Measurements from ENCODE around the gene LRRFIP1.

The LRRFIP1 gene

GRCh38 chr2:237797253-237797652, 169.9 kb downstream of the LRRFIP1 start:
- no peak overlapping the region for H3K4me3 Mint-ChIP-seq
- CTCF ChIA-PET, result no interaction called here
- H3K4me1 Mint-ChIP-seq, result no peaks in the 10 kb centered on the region
- peaks cover 7% of the 10 kb centered on the region for H3K9me3 Mint-ChIP-seq
- peaks cover 8% of the 10 kb centered on the region for H3K36me3 Mint-ChIP-seq
- H3K27ac Mint-ChIP-seq, result no peak overlapping the region
- H3K27me3 Mint-ChIP-seq, result no peaks in the 10 kb centered on the region
- DNase-seq, result no peak

- Mint-ChIP-seq H3K4me1 (no peaks in the 10 kb centered on the region), H3K9me3 (peaks cover 7% of the 10 kb centered on the region), H3K27me3 (no peaks in the 10 kb centered on the region), H3K36me3 (peaks cover 8% of the 10 kb centered on the region), H3K27ac (no peak within 1 kb of the TSS), H3K4me3 (no peak within 1 kb of the TSS)
- DNase-seq, result no peak
- CTCF ChIA-PET, result no interaction called here
Measured at GRCh38 chr2:237798236-237799059, 171.1 kb downstream of the LRRFIP1 start, which contains the start of gene RBM44. Gene RBM44 (plus strand): TSS chr2:237798779. CDS start chr2:237813610, 14,831 bp downstream.

DNA sequence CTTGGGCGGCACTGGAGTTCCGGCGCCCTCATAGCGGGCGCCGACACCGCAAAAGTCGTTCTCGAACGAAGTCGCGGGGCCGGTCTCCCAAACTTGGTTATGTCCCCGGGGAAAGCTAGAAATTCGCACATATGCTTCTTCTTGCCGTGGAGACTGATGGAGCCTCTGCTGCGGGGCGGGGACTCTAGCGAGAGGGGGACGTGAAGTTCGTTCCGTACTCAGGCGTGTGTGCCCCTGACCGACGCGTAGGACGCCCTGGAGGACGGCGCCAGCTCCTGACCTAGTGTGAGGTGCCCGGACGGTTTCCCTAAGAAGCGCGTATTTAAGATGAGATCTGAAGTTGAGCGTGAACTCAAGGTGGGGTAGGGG, 171.7 kb downstream of the LRRFIP1 start:
- H3K27ac Mint-ChIP-seq, result no peak overlapping the region
- H3K4me3 Mint-ChIP-seq, result no peak overlapping the region
- peaks cover 7% of the 10 kb centered on the region for H3K9me3 Mint-ChIP-seq
- no peaks in the 10 kb centered on the region for H3K4me1 Mint-ChIP-seq
- CTCF ChIA-PET, result no interaction called here
- peaks cover 8% of the 10 kb centered on the region for H3K36me3 Mint-ChIP-seq
- DNase-seq, result no peak
- H3K27me3 Mint-ChIP-seq, result no peaks in the 10 kb centered on the region

GRCh38 chr2:237801466-237801865, 174.1 kb downstream of the LRRFIP1 start:
- Mint-ChIP-seq H3K27ac (no peak overlapping the region), H3K4me3 (no peak overlapping the region), H3K4me1 (no peaks in the 10 kb centered on the region), H3K36me3 (peaks cover 8% of the 10 kb centered on the region), H3K9me3 (peaks cover 7% of the 10 kb centered on the region), H3K27me3 (no peaks in the 10 kb centered on the region)
- CTCF ChIA-PET, result no interaction called here
- no peak for DNase-seq

DNA sequence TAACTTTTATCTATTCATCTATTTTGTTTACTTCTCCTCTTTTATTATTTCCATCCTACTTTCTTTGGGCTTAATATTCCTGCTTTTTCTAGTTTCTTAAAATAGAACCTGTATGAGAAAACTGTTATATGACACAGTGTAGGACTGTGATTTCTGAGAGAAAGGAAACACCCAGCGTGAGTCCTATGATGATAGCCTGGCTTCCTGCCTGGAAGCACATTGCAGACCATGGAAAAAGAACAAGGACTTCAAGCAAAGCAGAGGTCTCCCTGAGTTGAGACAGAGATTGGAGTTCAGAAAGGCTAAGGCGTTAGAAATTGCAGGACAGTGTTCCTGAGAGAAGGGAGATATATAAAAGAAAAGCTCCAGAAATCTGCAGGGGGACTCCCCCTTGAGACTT, 178.9 kb downstream of the LRRFIP1 start:
- Mint-ChIP-seq H3K4me1 (no peaks in the 10 kb centered on the region), H3K36me3 (no peaks in the 10 kb centered on the region), H3K27ac (no peak overlapping the region), H3K9me3 (no peaks in the 10 kb centered on the region), H3K4me3 (no peak overlapping the region), H3K27me3 (peaks cover 19% of the 10 kb centered on the region)
- DNase-seq, result no peak
- CTCF ChIA-PET, result no interaction called here

GRCh38 chr2:237815637-237816036, 188.2 kb downstream of the LRRFIP1 start:
- H3K4me3 Mint-ChIP-seq, result no peak overlapping the region
- CTCF ChIA-PET, result no interaction called here
- no peak for DNase-seq
- H3K27ac Mint-ChIP-seq, result no peak overlapping the region
- H3K9me3 Mint-ChIP-seq, result no peaks in the 10 kb centered on the region
- no peaks in the 10 kb centered on the region for H3K36me3 Mint-ChIP-seq
- H3K27me3 Mint-ChIP-seq, result peaks cover 12% of the 10 kb centered on the region
- H3K4me1 Mint-ChIP-seq, result peaks cover 3% of the 10 kb centered on the region

DNA sequence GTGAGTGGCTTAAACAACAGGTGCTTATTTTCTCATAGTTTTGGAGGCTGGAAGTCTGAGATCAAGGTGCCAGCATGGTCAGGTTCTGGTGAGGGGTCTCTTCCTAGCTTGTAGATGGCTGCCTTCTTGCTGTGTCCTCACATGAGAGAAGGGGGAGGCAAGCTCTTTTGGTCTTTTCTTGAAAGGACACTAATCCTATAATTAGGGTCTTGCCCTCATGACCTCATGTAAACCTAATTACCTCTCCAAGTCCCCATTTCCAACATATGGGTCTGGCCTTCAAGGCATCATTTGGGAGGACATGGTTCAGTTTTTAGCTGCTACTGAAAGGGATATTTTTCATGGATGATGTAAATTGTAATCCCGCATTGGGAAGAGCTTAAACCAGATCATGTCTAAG, 189.1 kb downstream of the LRRFIP1 start:
- no peak overlapping the region for H3K4me3 Mint-ChIP-seq
- H3K36me3 Mint-ChIP-seq, result no peaks in the 10 kb centered on the region
- DNase-seq, result no peak
- H3K27ac Mint-ChIP-seq, result no peak overlapping the region
- peaks cover 3% of the 10 kb centered on the region for H3K4me1 Mint-ChIP-seq
- H3K9me3 Mint-ChIP-seq, result no peaks in the 10 kb centered on the region
- H3K27me3 Mint-ChIP-seq, result peaks cover 5% of the 10 kb centered on the region
- CTCF ChIA-PET, result interaction anchor here (0.8 to 0.9 kb wide), 2 partner anchors 9 to 303 kb away, joined by 3 read pairs; no protein-coding TSS in a partner anchor

DNA sequence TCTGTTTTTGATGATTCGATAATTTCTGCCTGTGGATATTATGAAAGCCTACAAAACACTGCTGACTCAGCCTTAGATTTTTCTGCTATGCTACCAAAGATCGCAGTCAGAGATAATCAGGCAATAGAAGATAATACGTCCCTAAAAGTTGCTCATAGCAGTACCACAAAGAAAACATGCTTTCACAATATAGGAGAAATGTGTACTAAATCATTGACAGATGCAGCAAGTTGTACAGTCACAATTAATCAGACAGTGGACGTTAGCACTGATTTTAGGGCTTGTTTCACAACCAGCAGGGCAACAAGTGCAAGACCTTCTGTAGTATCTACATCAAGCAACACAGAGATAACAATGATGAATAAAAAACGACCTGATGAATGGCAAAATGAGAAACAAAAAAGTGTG, 190.7 kb downstream of the LRRFIP1 start:
- Mint-ChIP-seq H3K4me3 (no peak overlapping the region), H3K36me3 (no peaks in the 10 kb centered on the region), H3K27ac (no peak overlapping the region), H3K9me3 (no peaks in the 10 kb centered on the region), H3K27me3 (no peaks in the 10 kb centered on the region), H3K4me1 (peaks cover 3% of the 10 kb centered on the region)
- CTCF ChIA-PET, result interaction anchor here (0.7 kb wide), 1 partner anchor 40 kb away, joined by 3 read pairs; no protein-coding TSS in a partner anchor
- no peak for DNase-seq

- no peaks in the 10 kb centered on the region for H3K27me3 Mint-ChIP-seq
- CTCF ChIA-PET, result no interaction called here
- peaks cover 3% of the 10 kb centered on the region for H3K4me1 Mint-ChIP-seq
- DNase-seq, result no peak
- no peaks in the 10 kb centered on the region for H3K36me3 Mint-ChIP-seq
- H3K4me3 Mint-ChIP-seq, result no peak overlapping the region
- no peaks in the 10 kb centered on the region for H3K9me3 Mint-ChIP-seq
- H3K27ac Mint-ChIP-seq, result no peak overlapping the region
Measured at GRCh38 chr2:237819231-237819630, 191.8 kb downstream of the LRRFIP1 start.

DNA sequence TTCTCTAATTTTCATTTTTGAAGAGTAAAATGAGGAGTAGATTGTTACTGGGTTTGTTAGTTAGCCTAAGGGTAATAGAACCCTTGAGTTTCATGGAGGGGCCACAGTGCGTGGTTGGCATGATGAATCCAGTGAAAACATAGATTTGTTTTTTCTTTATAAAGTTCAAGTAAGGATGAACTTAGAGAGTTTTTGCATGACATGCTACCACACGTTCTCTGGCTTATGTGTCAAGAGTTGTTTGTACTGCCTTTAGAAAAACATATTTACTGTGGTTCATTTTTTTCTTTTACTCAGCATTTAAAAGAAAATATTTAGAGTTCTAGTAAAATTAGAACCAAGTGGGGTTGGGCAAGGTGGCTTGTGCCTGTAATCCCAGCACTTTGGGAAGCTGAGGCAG, 193.0 kb downstream of the LRRFIP1 start:
- no peak overlapping the region for H3K27ac Mint-ChIP-seq
- CTCF ChIA-PET, result no interaction called here
- no peaks in the 10 kb centered on the region for H3K36me3 Mint-ChIP-seq
- DNase-seq, result no peak
- no peak overlapping the region for H3K4me3 Mint-ChIP-seq
- peaks cover 3% of the 10 kb centered on the region for H3K4me1 Mint-ChIP-seq
- no peaks in the 10 kb centered on the region for H3K9me3 Mint-ChIP-seq
- H3K27me3 Mint-ChIP-seq, result no peaks in the 10 kb centered on the region

GRCh38 chr2:237823544-237823943, 196.2 kb downstream of the LRRFIP1 start:
- no peak overlapping the region for H3K4me3 Mint-ChIP-seq
- no peak overlapping the region for H3K27ac Mint-ChIP-seq
- H3K9me3 Mint-ChIP-seq, result no peaks in the 10 kb centered on the region
- H3K27me3 Mint-ChIP-seq, result no peaks in the 10 kb centered on the region
- H3K36me3 Mint-ChIP-seq, result no peaks in the 10 kb centered on the region
- no peak for DNase-seq
- no peaks in the 10 kb centered on the region for H3K4me1 Mint-ChIP-seq
- CTCF ChIA-PET, result no interaction called here

GRCh38 chr2:237824085-237824484, 196.7 kb downstream of the LRRFIP1 start:
- CTCF ChIA-PET, result no interaction called here

GRCh38 chr2:237827421-237827987, 200.1 kb downstream of the LRRFIP1 start:
- H3K36me3 Mint-ChIP-seq, result no peaks in the 10 kb centered on the region
- CTCF ChIA-PET, result interaction anchor here (0.9 kb wide), 1 partner anchor 436 kb away, joined by 3 read pairs; no protein-coding TSS in a partner anchor
- H3K9me3 Mint-ChIP-seq, result no peaks in the 10 kb centered on the region
- H3K4me3 Mint-ChIP-seq, result no peak overlapping the region
- DNase-seq, result no peak
- no peak overlapping the region for H3K27ac Mint-ChIP-seq
- H3K4me1 Mint-ChIP-seq, result no peaks in the 10 kb centered on the region
- H3K27me3 Mint-ChIP-seq, result no peaks in the 10 kb centered on the region

More at GRCh38 chr2:237824085-237824484, 196.7 kb downstream of the LRRFIP1 start:
- Mint-ChIP-seq H3K4me3 (no peak overlapping the region), H3K27me3 (no peaks in the 10 kb centered on the region), H3K4me1 (no peaks in the 10 kb centered on the region), H3K36me3 (no peaks in the 10 kb centered on the region), H3K9me3 (no peaks in the 10 kb centered on the region), H3K27ac (no peak overlapping the region)
- no peak for DNase-seq

All from activated naive CD4-positive, alpha-beta T cell treated with anti-CD3 and anti-CD28 coated beads, Interleukin-2, amount 10 ng/mL, durations not matched to agents 7 days and 5 days (primary cell).